HG03432 (cell line): ENCODE data around the gene DLX4.

Source experiments
- ATAC-seq: cut with Tn5 transposase; IDR thresholded peaks from one replicate; pipeline ENCODE4 v1.9.1; 2021; ENCODE audit warnings: mild to moderate bottlenecking, moderate library complexity; ENCODE audit not compliant: unreplicated experiment

DLX4 gene, protein sequence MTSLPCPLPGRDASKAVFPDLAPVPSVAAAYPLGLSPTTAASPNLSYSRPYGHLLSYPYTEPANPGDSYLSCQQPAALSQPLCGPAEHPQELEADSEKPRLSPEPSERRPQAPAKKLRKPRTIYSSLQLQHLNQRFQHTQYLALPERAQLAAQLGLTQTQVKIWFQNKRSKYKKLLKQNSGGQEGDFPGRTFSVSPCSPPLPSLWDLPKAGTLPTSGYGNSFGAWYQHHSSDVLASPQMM

DNA sequence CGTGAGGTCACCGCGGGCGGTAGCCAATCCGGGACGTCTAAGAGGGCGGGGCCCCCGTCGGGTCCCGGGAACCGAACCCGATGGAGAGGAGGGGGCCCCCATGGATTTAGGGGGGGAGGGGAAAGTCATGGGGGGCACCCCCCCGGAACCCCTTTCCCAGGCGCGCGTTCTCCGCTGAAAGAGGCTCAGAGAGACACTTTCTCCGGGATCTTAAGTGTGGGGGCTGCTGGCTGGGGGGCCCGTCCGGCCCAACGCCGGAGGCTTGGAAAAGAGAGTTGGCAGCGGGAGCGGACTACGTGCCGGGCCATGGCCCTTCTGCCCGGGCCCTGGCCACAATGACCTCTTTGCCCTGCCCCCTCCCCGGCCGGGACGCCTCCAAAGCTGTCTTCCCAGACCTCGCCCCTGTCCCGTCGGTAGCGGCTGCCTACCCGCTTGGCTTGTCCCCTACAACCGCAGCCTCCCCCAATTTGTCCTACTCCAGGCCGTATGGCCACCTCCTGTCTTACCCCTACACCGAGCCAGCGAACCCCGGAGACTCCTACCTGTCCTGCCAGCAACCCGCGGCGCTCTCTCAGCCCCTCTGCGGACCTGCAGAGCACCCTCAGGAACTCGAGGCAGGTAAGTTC is at the start of gene DLX4:
Gene DLX4 (plus strand): TSS at position 57 of the 626 bp plus-strand sequence. CDS start 279 bp downstream, at position 336.
- ATAC-seq = no peak

DNA sequence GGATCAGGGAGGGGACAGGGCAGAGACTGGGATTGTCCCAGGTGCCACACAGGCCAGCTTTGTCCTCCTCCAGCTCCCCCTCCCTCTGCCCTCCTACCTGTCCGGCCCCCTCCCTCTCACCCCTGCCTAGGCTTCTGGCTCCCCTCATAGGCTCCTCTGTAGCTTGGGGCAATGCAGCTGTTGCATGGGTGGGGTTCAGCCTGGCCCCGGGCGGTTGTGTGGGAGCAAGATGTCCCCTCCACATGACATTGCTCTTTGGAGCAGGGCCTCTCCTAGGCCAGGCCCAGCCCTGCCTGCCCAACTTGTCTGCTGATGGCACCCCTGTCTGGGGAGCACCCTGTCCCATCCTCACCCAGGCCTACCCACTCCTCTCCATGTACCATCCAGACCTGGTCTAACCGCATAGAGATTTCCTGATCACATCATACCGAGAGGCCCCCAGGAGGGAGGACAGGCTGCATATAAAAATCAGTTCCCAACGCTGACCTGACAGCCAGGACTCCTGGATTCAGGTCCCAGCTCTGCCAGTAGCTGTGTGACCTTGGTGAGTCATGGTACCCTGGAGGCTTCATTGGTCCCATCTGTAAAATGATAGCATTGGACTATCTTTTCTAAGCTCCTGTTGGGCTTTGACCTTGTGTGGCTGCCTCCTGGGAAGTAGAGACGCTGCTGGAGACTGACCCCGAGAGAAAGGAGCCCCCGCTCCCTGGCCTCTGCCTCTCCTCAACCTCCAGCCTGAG is 48.8 kb upstream of the DLX4 start:
- no peak for ATAC-seq

DNA sequence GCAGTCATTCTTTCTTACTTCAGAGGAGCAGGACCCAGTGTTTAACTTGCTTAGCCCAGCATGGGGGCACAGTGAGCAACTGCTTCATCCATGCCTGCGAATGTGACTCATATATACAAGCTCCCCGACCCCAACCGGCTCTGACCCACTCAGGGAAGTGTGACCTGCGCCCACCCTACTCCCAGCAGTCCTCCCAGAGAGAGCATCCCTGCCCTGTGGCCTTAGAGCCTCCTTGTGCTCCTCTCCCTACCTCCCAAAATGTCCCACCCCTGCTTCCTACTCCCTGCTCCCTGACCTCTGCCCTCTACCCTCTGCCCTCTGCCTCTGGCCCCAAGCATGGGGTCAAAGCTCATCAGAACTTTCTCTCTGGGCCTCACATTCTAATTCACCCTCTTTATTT is 46.9 kb upstream of the DLX4 start:
- ATAC-seq = no peak

- ATAC-seq = no peak
Observed at GRCh38 chr17:49924116-49924515, 44.9 kb upstream of the DLX4 start.

GRCh38 chr17:49924589-49924988 is 44.4 kb upstream of the DLX4 start:
- no peak for ATAC-seq

GRCh38 chr17:49925921-49926320 is 43.1 kb upstream of the DLX4 start:
- ATAC-seq = no peak

DNA sequence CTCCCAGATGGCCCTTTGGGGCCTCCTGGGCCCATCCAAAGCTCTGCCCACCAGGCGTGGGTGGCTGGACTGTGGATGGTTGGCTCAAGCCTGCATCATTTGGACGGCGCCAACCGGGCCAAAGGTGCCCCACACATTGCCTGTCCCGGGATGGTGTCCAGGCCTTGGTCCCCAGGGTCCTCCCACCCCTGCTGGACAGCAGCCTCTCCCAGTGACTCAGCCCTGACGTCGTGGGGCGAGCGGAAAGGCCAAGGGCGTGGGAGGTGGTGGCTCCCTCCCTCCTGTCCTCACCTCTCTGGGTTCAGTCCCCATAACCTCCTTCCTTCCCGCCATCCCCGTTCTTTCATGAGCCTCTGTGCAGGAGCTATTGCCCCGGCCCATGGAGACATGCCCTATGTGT is 42.1 kb upstream of the DLX4 start:
- ATAC-seq = no peak

DNA sequence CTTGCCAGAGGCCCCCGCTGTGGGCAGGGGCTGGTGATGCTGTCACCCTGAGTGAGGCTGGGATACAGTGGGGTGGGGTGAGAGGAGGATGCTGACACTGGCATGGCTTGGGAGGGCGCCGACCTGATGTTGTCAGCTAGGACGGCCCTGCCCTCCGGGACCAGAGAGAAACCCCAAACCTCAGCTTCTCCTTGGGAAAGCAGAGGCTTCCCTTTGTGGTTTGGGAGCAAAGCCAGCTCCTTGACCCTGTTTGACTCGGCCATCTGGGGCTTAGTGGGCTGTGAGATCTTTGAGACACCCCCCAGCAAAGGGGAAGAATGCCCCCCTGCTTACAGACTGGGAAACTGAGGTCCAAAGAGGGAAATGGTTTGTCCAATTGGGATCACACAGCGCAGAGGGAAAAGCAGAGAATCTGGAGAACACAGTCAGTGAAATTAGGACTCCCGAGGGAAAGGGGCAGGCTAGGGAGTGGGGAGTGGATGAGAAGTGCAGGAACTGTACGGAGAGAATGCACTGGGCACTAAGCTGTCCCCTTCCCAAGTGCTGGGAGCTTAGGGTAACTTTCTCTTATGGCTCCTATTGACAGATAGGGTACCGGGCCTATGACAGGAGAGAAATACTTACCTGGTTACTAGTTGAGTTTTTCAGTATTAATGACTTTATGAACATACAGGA is 40.7 kb upstream of the DLX4 start:
- no peak for ATAC-seq

DNA sequence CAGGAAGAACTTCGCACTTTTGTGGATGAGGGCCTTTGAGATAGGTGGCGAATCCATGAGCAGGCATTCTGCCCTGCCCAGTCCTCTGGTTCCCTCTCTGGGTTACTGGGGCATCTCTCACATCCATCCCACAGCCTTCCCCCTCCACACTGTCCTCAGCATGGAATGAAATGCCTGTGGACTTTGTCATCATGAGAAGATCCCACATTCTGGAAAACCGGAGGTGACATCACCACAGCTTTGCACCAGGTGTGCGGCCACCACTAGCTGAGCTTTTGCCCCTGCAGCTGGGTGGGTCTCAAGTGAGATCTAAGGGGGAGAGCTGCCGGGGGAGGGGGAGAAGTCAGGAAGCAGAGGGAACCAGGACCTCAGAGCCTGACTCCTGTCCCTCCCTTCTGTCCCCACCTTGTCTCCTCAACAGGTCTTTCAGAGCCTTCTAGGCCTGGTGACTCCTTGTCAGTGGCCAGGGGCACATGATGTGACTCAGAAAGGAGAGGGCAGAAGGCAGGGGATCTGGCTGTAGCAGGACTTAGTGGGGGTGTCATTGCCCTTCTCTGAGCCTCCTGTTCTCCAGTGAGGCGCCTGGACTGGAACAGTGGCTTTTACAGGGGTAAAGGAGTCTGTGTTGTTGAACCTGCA is 40.0 kb upstream of the DLX4 start:
- no peak for ATAC-seq

GRCh38 chr17:49930880-49931279 is 38.1 kb upstream of the DLX4 start:
- no peak for ATAC-seq

DNA sequence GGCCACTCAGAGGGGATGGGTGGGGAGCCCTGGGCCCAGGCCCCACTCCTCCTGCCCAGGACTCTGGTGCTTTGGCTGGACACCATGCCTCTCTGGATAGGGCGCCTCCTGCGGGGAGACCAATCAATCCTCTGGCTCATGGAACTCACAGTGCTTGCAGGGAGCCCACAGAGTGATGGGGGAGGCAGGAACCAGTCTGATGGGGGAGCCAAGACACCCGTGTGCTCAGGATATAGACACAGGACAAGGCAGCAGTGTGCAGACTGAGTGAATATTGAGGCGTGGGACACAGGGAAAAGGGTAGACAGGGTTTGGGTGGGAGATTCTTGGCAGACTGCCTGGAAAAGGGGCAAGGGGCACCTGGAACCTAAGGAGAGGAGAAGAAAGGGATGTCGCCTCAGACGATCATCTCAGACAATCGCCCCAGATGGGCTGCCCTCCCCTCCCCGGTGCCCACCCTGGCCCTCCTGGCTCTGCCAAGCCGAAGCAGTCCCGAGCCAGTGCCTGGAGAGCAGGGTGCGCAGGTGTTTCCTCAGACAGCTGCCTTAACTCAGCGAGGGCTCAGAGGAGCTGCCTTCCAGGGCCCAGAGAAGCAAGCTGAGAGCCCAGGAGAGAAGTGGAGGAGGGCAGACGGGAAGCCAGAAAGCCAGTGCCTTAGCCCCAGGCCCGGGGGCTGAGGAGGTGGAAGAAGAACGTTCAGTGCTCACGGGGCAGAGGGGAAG is 37.4 kb upstream of the DLX4 start:
- no peak for ATAC-seq

DNA sequence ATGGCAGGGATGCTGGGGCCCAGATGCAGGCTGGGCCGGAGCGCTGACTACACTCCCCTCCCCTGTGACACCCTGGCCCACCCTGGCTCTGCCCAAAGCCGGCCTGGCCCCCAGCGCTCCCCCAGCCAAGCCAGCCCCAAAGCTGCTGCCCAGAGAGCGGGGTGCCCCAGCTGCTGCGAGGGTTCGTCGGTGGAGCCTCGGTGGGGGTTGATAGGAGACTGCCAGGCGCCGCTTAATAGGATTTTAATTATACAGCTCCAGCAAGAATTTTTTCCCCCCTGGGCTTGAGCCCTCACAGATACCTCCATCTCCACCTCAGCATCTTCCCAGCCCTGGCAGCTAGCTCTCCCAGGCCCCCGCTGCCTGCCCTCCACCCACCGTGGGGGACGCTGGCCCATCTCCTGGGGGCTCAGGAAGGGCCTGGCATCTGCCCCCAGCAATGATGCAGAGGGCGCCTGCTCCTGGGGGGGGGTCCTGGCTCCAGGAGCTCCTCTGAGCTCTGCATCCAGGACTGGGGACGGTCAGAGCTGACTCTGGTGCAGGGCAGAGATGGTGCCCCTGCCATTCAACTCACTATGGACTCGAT is 36.8 kb upstream of the DLX4 start:
- ATAC-seq = no peak

DNA sequence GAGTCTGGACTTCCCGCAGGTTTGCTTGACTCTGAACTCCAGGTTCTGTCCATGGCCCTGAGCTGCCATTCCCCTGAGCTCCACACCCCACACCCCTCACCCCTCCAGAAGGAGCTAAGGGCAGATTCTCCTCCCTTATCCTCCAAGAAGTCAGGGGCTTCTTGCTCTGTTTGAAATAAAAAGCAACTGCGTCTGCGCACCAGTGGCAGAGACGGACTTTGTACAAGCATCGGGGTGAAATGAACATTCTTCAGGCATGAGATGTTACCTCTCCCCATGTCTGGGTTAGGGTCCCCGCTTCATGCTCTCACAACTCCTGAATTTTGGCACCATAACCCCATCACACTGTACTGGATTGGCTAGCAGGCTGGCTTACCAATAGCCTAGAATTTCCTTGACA is 36.1 kb upstream of the DLX4 start:
- ATAC-seq = no peak

GRCh38 chr17:49935526-49936210 is 33.3 kb upstream of the DLX4 start:
- ATAC-seq = no peak

- no peak for ATAC-seq
Observed at GRCh38 chr17:49936386-49936785, 32.6 kb upstream of the DLX4 start.

DNA sequence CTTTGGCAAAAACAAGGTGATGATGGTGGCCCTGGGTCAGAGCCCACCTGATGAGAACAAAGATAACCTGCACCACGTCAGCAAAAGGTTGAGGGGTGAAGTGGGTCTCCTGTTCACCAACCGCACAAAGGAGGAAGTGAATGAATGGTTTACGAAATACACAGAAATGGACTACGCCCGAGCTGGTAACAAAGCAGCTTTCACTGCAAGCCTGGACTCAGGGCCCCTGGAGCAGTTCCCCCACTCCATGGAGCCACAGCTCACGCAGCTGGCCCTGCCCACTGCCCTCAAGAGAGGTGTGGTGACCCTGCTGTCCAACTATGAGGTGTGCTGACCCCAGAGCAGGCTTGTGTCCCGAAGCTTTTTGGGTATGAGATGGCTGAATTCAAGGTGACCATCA is 29.7 kb upstream of the DLX4 start:
- no peak for ATAC-seq

- ATAC-seq = no peak
Observed at GRCh38 chr17:49941427-49941826, 27.6 kb upstream of the DLX4 start.

DNA sequence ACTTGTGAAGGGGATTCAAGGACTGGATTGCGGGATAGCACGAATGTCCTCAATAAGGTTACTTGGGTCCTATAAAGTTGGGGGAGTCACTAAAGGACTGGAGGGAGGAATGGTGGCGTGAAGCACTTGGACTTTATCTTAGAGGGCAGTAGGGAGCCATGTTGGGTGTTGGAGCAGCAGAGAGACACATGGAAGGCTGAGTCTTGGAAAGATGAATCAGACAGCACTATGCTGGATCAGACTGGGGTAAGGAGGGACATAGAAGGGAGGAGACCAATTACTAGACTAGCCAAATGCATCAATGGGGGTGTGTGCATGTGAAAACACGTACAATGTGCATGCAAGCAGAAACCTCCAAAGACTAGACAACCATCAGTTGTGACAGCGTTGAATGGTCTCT is 26.0 kb upstream of the DLX4 start:
- no peak for ATAC-seq

DNA sequence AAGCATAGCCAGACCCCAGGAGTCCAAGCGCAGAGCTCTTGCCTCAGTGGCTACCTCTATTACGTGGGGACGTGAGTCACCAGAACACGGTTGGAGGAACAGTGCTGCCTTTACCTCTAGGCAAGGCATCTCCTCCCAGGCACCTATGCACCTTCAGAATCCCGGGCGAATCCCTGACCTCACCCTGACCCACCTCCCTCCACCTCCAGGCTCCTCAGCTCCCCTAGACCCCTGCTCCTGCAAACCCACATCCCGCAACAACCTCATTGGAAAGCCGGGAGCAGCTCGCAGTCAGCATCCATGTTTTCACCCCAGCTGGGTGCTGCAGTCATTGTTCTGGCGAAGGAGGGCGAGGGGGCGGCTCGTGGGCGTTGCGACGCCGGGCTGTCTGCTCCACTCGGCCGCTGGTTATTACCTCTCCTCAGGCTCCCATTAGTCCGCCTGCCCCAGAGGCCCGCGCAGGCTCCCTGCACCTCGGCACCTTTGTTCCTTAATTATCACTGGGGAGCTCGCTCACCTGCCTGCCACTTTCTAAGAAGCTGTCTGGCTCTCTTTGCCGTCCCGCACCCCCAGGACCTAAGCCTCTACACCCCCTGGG is 24.6 kb upstream of the DLX4 start:
- no peak for ATAC-seq
